ENCODE data around the gene MIPEP. TPM values are rescaled to one million over a fixed set of nuclear protein-coding genes. Genes with fewer than 3 reads are reported as not detected.

The MIPEP gene
- total RNA-seq, 2 donors from 2014 or later, result 26.2 to 27.1 TPM

DNA sequence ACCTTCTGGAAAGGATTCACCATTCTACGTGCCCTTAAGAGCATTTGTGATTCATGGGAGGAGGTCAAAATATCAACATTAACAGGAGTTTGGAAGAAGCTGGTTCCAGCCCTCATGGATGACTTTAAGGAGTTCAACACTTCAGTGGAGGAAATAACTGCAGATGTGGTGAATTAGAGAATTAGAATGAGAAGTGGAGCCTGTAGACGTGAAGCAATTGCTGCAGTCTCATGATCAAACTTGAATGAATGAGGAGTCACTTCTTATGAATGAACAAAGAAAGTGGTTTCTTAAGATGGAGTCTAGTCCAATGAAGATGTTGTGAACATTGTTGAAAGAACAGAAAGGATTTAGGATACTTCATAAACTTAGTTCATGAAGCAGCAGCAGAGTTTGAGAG is 189.9 kb downstream of the MIPEP start:
- no peaks in the 10 kb centered on the region for H3K4me1 ChIP-seq (replicated peaks)
- no peaks in the 10 kb centered on the region for H3K36me3 ChIP-seq
- TF ChIP-seq, protein P1, sequence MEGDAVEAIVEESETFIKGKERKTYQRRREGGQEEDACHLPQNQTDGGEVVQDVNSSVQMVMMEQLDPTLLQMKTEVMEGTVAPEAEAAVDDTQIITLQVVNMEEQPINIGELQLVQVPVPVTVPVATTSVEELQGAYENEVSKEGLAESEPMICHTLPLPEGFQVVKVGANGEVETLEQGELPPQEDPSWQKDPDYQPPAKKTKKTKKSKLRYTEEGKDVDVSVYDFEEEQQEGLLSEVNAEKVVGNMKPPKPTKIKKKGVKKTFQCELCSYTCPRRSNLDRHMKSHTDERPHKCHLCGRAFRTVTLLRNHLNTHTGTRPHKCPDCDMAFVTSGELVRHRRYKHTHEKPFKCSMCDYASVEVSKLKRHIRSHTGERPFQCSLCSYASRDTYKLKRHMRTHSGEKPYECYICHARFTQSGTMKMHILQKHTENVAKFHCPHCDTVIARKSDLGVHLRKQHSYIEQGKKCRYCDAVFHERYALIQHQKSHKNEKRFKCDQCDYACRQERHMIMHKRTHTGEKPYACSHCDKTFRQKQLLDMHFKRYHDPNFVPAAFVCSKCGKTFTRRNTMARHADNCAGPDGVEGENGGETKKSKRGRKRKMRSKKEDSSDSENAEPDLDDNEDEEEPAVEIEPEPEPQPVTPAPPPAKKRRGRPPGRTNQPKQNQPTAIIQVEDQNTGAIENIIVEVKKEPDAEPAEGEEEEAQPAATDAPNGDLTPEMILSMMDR (IDR thresholded peaks at IDR 0.05), result no peak
- TF ChIP-seq POLR2AphosphoS5 (IDR thresholded peaks at IDR 0.05) (no peak), POLR2A (IDR thresholded peaks at IDR 0.05) (no peak)
- no peaks in the 10 kb centered on the region for H3K9me3 ChIP-seq
- intact Hi-C loops (cut with DNase I), result no loop called here
- H3K27me3 ChIP-seq (replicated peaks; ENCODE audit: insufficient read depth), result no peaks in the 10 kb centered on the region
- H3K27ac ChIP-seq, result no peak overlapping the region
- 93% methylated on average over 2 of the region's 2 CpGs for WGBS
- H3K4me3 ChIP-seq, result no peak overlapping the region
- no peak for DNase-seq (ENCODE audit: low spot score)

DNA sequence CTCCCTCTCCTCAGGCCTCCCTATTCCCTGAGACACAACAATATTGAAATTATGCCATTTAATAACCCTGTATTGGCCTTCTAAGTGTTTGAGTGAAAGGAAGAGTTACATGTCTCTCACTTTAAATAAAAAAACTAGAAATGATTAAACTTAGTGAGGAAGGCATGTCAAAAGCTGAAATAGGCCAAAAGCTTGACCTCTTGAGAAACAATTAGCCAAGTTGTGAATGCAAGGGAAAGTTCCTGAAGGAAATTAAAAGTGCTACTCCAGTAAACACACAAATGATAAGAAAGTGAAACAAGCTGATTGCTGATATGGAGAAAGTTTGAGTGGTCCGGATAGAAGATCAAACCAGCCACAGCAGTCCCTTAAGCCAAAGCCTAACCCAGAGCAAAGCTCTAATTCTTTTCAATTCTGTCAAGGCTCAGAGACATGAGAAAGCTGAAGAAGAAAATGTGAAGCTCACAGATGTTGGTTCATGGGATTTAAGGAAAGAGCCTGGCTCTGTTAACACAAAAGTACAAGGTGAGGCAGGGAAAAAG is 191.4 kb downstream of the MIPEP start:
- TF ChIP-seq, protein P1 (IDR thresholded peaks at IDR 0.05), result no peak
- TF ChIP-seq POLR2A (IDR thresholded peaks at IDR 0.05), result no peak

DNA sequence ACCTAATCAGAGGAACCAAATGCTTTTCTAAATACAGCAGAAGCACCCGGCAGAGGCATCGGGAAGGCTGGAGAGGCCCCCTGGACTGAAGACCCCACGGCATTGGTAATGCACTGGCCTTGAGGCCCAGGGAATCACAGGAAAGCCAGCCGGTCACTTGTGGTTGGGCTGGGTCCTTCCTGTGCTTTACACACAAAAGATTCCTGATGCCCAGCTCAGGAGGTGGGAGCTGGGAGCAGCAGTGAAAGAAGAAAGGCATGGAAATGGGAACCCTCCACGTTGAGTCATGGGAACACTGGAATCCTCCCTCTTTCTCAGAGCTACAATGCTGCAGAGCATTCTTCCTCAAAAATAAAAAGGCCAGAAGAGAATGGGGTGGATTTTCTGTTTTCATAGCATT is 192.6 kb downstream of the MIPEP start:
- Histone ChIP-seq H3K36me3 (no peaks in the 10 kb centered on the region), H3K27ac (no peak overlapping the region), H3K4me1 (replicated peaks) (no peaks in the 10 kb centered on the region), H3K9me3 (no peaks in the 10 kb centered on the region), H3K4me3 (no peak overlapping the region), H3K27me3 (replicated peaks; ENCODE audit: insufficient read depth) (no peaks in the 10 kb centered on the region)
- 87% methylated on average over 5 of the region's 5 CpGs for WGBS
- TF ChIP-seq, protein P1 (IDR thresholded peaks at IDR 0.05), result no peak
- TF ChIP-seq POLR2AphosphoS5 (IDR thresholded peaks at IDR 0.05), result no peak
- intact Hi-C loops (cut with DNase I), result no loop called here
- DNase-seq (ENCODE audit: low spot score), result no peak

More for the DNA sequence above, 191.4 kb downstream of the MIPEP start:
- H3K9me3 ChIP-seq, result no peaks in the 10 kb centered on the region
- 80% methylated on average over 1 of the region's 1 CpG for WGBS
- intact Hi-C loops (cut with DNase I), result no loop called here
- DNase-seq (ENCODE audit: low spot score), result no peak
- H3K36me3 ChIP-seq, result no peaks in the 10 kb centered on the region
- H3K27me3 ChIP-seq (replicated peaks; ENCODE audit: insufficient read depth), result no peaks in the 10 kb centered on the region
- no peaks in the 10 kb centered on the region for H3K4me1 ChIP-seq (replicated peaks)
- H3K4me3 ChIP-seq, result no peak overlapping the region
- H3K27ac ChIP-seq, result no peak overlapping the region

DNA sequence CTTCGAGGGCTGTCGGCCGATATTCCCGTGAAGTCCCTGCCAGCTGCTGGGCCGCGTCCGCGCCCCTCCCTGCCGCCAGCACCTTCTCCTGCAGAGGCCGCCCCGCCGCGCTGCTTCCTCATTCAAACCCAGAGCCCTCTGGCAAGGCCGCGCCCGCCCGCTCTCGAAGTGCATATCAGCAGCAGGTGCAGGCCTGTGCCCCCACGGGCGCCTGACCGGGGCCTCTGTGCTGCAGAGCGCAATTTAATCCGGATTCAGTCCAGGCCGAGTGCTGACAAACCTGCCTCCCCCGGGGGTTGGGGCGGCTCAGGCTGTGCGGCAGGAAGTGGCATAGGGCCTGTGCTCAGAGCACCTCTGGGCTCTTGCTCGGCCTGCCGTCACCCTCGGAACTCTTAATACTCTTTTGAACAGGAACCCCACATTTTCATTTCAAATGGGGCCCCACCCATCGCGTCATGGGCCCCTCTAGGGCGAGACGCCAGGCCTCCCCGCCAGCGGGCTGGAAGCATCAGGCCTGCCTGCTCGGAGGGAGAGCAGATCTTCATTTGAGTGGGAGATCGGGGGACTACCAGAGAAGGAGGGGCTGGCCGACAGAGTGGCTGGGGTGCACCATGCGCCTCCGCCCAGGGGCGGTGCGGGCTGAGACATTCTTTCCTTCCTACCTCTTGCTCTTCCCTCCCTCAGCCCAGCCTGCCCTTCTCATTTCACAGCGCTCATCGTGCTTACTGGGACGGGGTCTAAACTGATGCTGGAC is 193.3 kb downstream of the MIPEP start:
- intact Hi-C loops (cut with DNase I), result no loop called here
- no peaks in the 10 kb centered on the region for H3K4me1 ChIP-seq (replicated peaks)
- H3K27ac ChIP-seq, result no peak overlapping the region
- 85% methylated on average over 41 of the region's 46 CpGs for WGBS
- TF ChIP-seq POLR2AphosphoS5 (IDR thresholded peaks at IDR 0.05), result no peak
- no peak for TF ChIP-seq POLR2A (IDR thresholded peaks at IDR 0.05)
- TF ChIP-seq, protein P1 (IDR thresholded peaks at IDR 0.05), result no peak
- no peaks in the 10 kb centered on the region for H3K27me3 ChIP-seq (replicated peaks; ENCODE audit: insufficient read depth)
- no peaks in the 10 kb centered on the region for H3K36me3 ChIP-seq
- no peak for DNase-seq (ENCODE audit: low spot score)
- H3K9me3 ChIP-seq, result no peaks in the 10 kb centered on the region
- no peak overlapping the region for H3K4me3 ChIP-seq

DNA sequence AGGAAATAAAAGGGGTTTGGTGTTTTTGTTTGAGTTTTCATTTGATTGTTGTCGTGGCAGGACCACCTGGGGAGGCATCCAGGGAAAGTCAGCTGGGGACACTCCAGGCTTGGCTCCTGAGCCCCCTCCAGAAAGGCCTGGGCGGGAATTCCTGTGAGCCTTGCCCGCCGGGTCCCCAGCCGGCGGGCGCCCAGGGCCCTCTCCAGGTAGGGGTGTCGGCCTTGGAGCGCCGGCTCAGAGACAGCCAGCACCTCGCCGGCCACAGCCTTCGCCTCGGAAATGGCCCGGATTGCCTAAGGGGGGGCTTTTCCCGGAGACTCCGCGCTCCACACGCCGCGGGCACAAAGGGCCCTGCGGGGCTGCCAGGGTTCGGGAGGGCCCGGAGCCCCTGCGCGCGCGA is 194.0 kb downstream of the MIPEP start:
- no peaks in the 10 kb centered on the region for H3K36me3 ChIP-seq
- intact Hi-C loops (cut with DNase I), result no loop called here

More for the DNA sequence above, 194.0 kb downstream of the MIPEP start:
- TF ChIP-seq POLR2AphosphoS5 (IDR thresholded peaks at IDR 0.05) (no peak), POLR2A (IDR thresholded peaks at IDR 0.05) (no peak)
- TF ChIP-seq, protein P1 (IDR thresholded peaks at IDR 0.05), result no peak
- Histone ChIP-seq H3K9me3 (no peaks in the 10 kb centered on the region), H3K27me3 (replicated peaks; ENCODE audit: insufficient read depth) (no peaks in the 10 kb centered on the region), H3K4me3 (no peak overlapping the region), H3K27ac (no peak overlapping the region), H3K4me1 (replicated peaks) (no peaks in the 10 kb centered on the region)
- WGBS, result 87% methylated on average over 28 of the region's 28 CpGs
- DNase-seq (ENCODE audit: low spot score), result no peak

All from prostate gland (tissue), 2 donors.